Right lobe of liver (tissue), 6 donors: Measurements from ENCODE around the gene CCDC88C. TPM values are rescaled to one million over a fixed set of nuclear protein-coding genes. Genes with fewer than 3 reads are reported as not detected.

Experiments used
- ATAC-seq, 4 donors: fragments of 200-7000 bp; cut with Tn5 transposase; one replicate each; pipeline ENCODE4 v1.9.1; 2020; ENCODE audit warnings: mild to moderate bottlenecking in 4 of 4, moderate library complexity in 4 of 4
- DNase-seq, 3 donors: peaks; one replicate each; pipeline ENCODE4 v3.0.0-alpha.2; 2020
- H3K27ac ChIP-seq, 3 donors: fragments of 200-600 bp; one replicate each; pipeline ENCODE4 v1.8.0; 2022
- H3K27me3 ChIP-seq, 2 donors: fragments of 200-600 bp; one replicate each; pipeline ENCODE4 v1.8.0; 2022
- H3K36me3 ChIP-seq, 4 donors: fragments of 200-600 bp; sonication (generic) in 1 of 4; one replicate each; pipeline versions ENCODE4 v1.5.1 to v1.8.0; 2017 to 2022; ENCODE audit warnings: control low read depth in 1 of 4
- H3K4me1 ChIP-seq, 4 donors: fragments of 200-600 bp; sonication (generic) in 1 of 4; one replicate each; pipeline versions ENCODE4 v1.5.1 to v1.8.0; 2017 to 2022; ENCODE audit warnings: control low read depth in 1 of 4
- H3K4me3 ChIP-seq, 3 donors: fragments of 200-600 bp; one replicate each; pipeline ENCODE4 v1.8.0; 2022
- H3K9me3 ChIP-seq, 4 donors: fragments of 200-600 bp; sonication (generic) in 1 of 4; one replicate each; pipeline versions ENCODE4 v1.5.1 to v1.8.0; 2017 to 2022; ENCODE audit warnings: control low read depth in 1 of 4
- CTCF ChIP-seq, 4 donors: fragments of 200-600 bp in 3 of 4; fragments of 450-650 bp in 1 of 4; IDR thresholded peaks; one replicate each; pipeline versions ENCODE4 v1.5.1 to v1.8.0; 2016 to 2022; ENCODE audit warnings: antibody characterized with exemption in 4 of 4, mild to moderate bottlenecking in 2 of 4
- POLR2A ChIP-seq: fragments of 450-650 bp; IDR thresholded peaks from one replicate; pipeline ENCODE4 v1.6.1; 2017; ENCODE audit warnings: antibody characterized with exemption, mild to moderate bottlenecking
- WGBS: methylation state at CpG from one replicate; pipeline ENCODE4 v1.1.6; 2018; ENCODE audit warnings: low coverage, low lambda C conversion rate; ENCODE audit not compliant: insufficient coverage; ENCODE audit errors: missing lambda C conversion rate; 5-methylcytosine and 5-hydroxymethylcytosine counted together
- intact Hi-C, 2 donors: fragments of 100-400 bp; cut with DNase I; formaldehyde crosslinking; loops; one replicate each; pipeline versions ENCODE4 v1.11.2 to v1.14.1; 2022
- total RNA-seq, 6 experiments: library from RNA; depleted of rRNA in 2 of 6; stranded (reverse); fragments of >200 nt in 2 of 6; fragmentation: NEBNext Ultra II Directional in 3 of 6; extraction: Animal tissue kit (Norgen Biotek cat#: 25700) in 3 of 6; gene quantifications; one replicate each; pipeline versions ENCODE4 v1.1.0 to v1.2.4, GENCODE V29; 2016 to 2023
- donor health status: DM: no; HTN: yes; CAD: no.
- donor health status: DM: no; HTN: no; CAD: no.
- donor health status: DM: no; HTN: no; CAD: no.
- donor health status: DM: no; HTN: yes; CAD: no.
- donor health status: DM: no; HTN: yes; CAD: no.

Gene CCDC88C
- total RNA-seq, 6 experiments from 2014 or later: 1.2 to 5.7 (median 3.1) TPM

- no peaks in the 10 kb centered on the region for H3K9me3 ChIP-seq
- TF ChIP-seq CTCF (IDR thresholded peaks at IDR 0.05) (no peak), POLR2A (no peak)
- intact Hi-C loops: no loop called here
- ATAC-seq (no peak), DNase-seq (no peak)
- no peaks in the 10 kb centered on the region for H3K4me1 ChIP-seq
- H3K4me3 ChIP-seq: no peak overlapping the region
- H3K27me3 ChIP-seq: no peaks in the 10 kb centered on the region
- no peak overlapping the region for H3K27ac ChIP-seq
- H3K36me3 ChIP-seq: peaks cover 0 to 2% (median 0%) of the 10 kb centered on the region in 4 donors
- no CpG with 5 or more reads among the region's 2 CpGs for WGBS
Measured at GRCh38 chr14:91341334-91341733, 76.3 kb downstream of the CCDC88C start.

- Histone ChIP-seq H3K4me1 (no peaks in the 10 kb centered on the region), H3K27me3 (no peaks in the 10 kb centered on the region), H3K36me3 (peaks cover 0 to 2% (median 0%) of the 10 kb centered on the region in 4 donors), H3K27ac (no peak overlapping the region), H3K4me3 (no peak overlapping the region), H3K9me3 (no peaks in the 10 kb centered on the region)
- WGBS: 84% methylated on average over 4 of the region's 30 CpGs
- DNase-seq: no peak
- intact Hi-C loops: no loop called here
- no peak for ATAC-seq
- TF ChIP-seq CTCF (IDR thresholded peaks at IDR 0.05): no peak
- no peak for TF ChIP-seq POLR2A
Measured at GRCh38 chr14:91339671-91340369, 77.8 kb downstream of the CCDC88C start.

- Histone ChIP-seq H3K4me1 (no peaks in the 10 kb centered on the region), H3K27ac (no peak overlapping the region), H3K36me3 (peaks cover 0 to 2% (median 0%) of the 10 kb centered on the region in 4 donors), H3K27me3 (no peaks in the 10 kb centered on the region), H3K4me3 (no peak overlapping the region), H3K9me3 (no peaks in the 10 kb centered on the region)
- 100% methylated on average over 3 of the region's 17 CpGs for WGBS
- TF ChIP-seq CTCF (IDR thresholded peaks at IDR 0.05) (no peak), POLR2A (no peak)
- DNase-seq (no peak), ATAC-seq (no peak)
- intact Hi-C loops: no loop called here
Measured at GRCh38 chr14:91339076-91339475, 78.5 kb downstream of the CCDC88C start.

GRCh38 chr14:91338379-91338778, 79.2 kb downstream of the CCDC88C start:
- Histone ChIP-seq H3K4me3 (no peak overlapping the region), H3K4me1 (no peaks in the 10 kb centered on the region), H3K27ac (no peak overlapping the region), H3K36me3 (peaks cover 0 to 2% (median 0%) of the 10 kb centered on the region in 4 donors), H3K27me3 (no peaks in the 10 kb centered on the region), H3K9me3 (no peaks in the 10 kb centered on the region)
- no peak for ATAC-seq
- intact Hi-C loops: no loop called here
- 93% methylated on average over 3 of the region's 7 CpGs for WGBS
- DNase-seq: no peak
- TF ChIP-seq CTCF (IDR thresholded peaks at IDR 0.05) (no peak), POLR2A (no peak)
